IPS-18a (cell line): ENCODE results near the gene ELMOD1.

Experiments
- H3K27ac ChIP-seq: one replicate; pipeline ENCODE4 v1.5.1; 2013; ENCODE audit warnings: low read length
- H3K27me3 ChIP-seq: one replicate; pipeline ENCODE4 v1.6.1; 2013; ENCODE audit warnings: mild to moderate bottlenecking, low read length; ENCODE audit not compliant: control insufficient read depth, insufficient read depth
- H3K36me3 ChIP-seq: one replicate; pipeline ENCODE4 v1.6.1; 2013; ENCODE audit warnings: low read depth, low read length; ENCODE audit not compliant: control insufficient read depth
- H3K4me1 ChIP-seq: one replicate; pipeline ENCODE4 v1.6.1; 2013; ENCODE audit warnings: low read depth, low read length; ENCODE audit not compliant: control insufficient read depth
- H3K4me3 ChIP-seq: one replicate; pipeline ENCODE4 v1.5.1; 2013; ENCODE audit warnings: low read length
- H3K9ac ChIP-seq: one replicate; pipeline ENCODE4 v1.6.1; 2013; ENCODE audit warnings: mild to moderate bottlenecking, low read length, moderate library complexity
- H3K9me3 ChIP-seq: one replicate; pipeline ENCODE4 v1.6.1; 2013; ENCODE audit warnings: low read depth, low read length; ENCODE audit not compliant: control insufficient read depth

The ELMOD1 gene

DNA sequence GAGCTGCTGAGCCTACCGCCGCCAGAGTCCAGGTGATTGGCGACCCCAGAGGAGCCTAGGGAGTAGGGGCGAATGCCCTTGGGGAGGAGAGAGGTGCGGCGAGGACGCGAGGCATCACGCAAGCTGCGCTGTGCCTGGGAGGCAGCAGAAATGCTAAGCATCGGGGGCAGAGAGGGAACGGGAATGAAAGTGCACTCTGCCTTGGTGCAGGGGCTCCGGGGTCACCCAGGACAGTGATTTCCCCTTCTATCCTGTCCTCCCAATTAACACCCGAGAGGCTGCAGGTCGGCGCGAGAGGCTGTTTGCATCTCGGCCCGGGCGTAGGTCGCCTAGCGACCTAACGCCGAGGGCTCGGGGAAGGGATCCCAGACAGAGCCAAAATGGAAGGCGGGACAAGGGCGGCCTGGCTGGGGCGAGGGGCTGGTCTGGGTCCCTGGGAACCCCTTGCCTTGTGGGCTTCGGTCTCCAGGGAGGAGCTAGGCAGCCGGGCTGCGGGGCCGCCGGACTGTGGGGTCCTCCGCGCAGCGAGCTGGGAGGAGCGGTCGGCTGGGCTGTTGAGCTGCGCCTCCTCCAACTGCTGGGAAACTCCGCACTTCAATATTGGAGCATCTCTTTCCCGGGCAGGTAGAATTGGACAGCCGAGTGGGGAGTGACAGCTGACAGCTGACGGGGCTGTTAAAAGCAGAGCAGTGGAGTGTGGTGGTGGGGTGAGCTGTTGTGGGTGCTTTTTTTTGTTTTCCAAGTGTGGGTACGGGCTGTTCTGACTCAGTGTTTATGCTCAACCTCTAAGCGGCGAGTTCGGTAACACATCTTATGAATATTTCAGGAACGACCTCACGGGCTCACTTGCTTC is 657 bp downstream of the ELMOD1 start:
- H3K4me3 ChIP-seq = peak overlapping the region; percentile 83
- H3K9ac ChIP-seq = peak overlapping the region; percentile 31
- peaks cover 80% of the 10 kb centered on the region for H3K27me3 ChIP-seq
- H3K4me1 ChIP-seq = peaks cover 15% of the 10 kb centered on the region
- H3K9me3 ChIP-seq = no peaks in the 10 kb centered on the region
- no peak overlapping the region for H3K27ac ChIP-seq
- H3K36me3 ChIP-seq = no peaks in the 10 kb centered on the region

DNA sequence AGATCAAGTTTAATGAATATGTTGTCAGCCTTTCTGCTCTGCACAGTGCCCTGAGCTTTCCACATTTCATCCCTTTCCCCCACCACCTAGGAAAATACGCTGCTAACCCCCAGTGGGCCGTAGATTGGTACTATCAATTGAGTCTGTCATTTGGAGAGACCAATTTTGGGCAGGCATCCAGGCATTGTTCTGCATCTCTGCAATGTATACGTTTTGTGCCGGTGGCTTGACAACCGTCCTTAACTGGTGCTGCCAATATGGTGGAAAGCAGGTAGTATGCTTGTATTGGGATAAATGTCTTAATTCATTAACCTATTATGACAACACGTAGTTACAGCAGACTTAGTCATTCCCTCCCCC is 1.3 kb downstream of the ELMOD1 start:
- H3K9me3 ChIP-seq = no peaks in the 10 kb centered on the region
- H3K9ac ChIP-seq = no peak overlapping the region
- peak overlapping the region; percentile 83 for H3K4me3 ChIP-seq
- H3K27me3 ChIP-seq = peaks cover 78% of the 10 kb centered on the region
- H3K4me1 ChIP-seq = peaks cover 15% of the 10 kb centered on the region
- H3K36me3 ChIP-seq = no peaks in the 10 kb centered on the region
- H3K27ac ChIP-seq = no peak overlapping the region

DNA sequence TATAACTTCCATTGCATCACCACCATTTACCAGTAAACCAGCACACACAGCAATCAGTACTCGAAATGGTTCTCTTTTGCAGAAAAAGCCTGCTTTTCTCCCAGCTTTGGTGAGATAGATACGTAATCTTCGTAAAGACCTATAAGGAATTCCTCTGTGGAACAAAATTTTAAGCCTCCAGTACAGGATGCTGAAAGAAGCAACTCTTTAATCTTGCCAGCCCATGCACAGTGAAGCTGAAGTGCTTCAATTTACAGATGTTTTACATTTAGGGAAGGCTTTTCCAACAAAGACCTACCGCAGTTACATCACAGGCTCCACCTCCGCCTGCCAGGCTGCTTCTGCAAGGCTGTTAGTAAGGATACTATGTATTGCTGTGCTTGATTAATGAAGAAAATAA is 1.9 kb downstream of the ELMOD1 start:
- Histone ChIP-seq H3K36me3 (no peaks in the 10 kb centered on the region), H3K4me1 (peaks cover 15% of the 10 kb centered on the region), H3K9ac (no peak overlapping the region), H3K9me3 (no peaks in the 10 kb centered on the region), H3K27me3 (peaks cover 72% of the 10 kb centered on the region), H3K4me3 (peak overlapping the region; percentile 83), H3K27ac (no peak overlapping the region)

DNA sequence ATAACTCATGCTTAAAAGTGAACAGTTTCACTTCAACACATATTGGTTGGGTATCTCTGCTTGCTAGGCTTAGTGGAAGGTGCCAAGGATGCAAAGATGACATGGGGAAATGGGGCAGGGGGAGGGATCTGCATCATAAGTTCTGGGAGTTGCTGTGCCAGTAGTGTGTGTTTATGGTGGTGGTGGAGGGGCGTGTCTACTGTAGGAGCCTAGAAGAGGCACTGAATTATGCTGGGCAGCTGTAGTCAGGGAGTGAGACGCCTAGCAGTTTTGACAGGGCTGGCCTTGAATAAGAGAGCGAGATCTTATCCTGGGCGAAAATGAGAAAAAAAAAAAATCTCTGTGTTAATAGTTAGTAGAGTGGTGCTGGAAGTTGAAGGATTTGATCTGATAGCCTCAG is 3.0 kb downstream of the ELMOD1 start:
- Histone ChIP-seq H3K36me3 (no peaks in the 10 kb centered on the region), H3K9ac (no peak overlapping the region), H3K4me3 (peak overlapping the region; percentile 44), H3K4me1 (peaks cover 23% of the 10 kb centered on the region), H3K27me3 (peaks cover 61% of the 10 kb centered on the region), H3K27ac (no peak overlapping the region), H3K9me3 (no peaks in the 10 kb centered on the region)

DNA sequence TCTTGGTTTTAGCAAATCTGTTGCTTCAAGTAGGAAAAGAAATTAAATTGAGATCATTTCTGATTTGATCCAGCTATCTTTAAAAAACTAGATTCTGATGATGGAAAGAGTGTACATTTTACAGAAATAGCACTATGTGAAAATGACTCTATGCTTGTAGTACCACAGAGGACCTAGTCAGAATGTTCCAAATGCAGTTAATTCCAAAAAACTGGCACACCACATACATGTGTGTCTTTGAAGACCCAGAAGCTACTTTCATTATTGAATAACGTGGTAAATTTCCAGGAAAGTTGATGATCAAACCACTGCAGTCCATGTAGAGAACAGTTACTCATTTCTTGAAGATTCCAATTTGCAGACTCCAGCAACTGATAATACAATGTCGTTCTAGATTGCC is 3.8 kb downstream of the ELMOD1 start:
- Histone ChIP-seq H3K4me1 (peaks cover 24% of the 10 kb centered on the region), H3K27me3 (peaks cover 53% of the 10 kb centered on the region), H3K9me3 (no peaks in the 10 kb centered on the region), H3K27ac (no peak overlapping the region), H3K4me3 (no peak overlapping the region), H3K36me3 (no peaks in the 10 kb centered on the region), H3K9ac (no peak overlapping the region)

DNA sequence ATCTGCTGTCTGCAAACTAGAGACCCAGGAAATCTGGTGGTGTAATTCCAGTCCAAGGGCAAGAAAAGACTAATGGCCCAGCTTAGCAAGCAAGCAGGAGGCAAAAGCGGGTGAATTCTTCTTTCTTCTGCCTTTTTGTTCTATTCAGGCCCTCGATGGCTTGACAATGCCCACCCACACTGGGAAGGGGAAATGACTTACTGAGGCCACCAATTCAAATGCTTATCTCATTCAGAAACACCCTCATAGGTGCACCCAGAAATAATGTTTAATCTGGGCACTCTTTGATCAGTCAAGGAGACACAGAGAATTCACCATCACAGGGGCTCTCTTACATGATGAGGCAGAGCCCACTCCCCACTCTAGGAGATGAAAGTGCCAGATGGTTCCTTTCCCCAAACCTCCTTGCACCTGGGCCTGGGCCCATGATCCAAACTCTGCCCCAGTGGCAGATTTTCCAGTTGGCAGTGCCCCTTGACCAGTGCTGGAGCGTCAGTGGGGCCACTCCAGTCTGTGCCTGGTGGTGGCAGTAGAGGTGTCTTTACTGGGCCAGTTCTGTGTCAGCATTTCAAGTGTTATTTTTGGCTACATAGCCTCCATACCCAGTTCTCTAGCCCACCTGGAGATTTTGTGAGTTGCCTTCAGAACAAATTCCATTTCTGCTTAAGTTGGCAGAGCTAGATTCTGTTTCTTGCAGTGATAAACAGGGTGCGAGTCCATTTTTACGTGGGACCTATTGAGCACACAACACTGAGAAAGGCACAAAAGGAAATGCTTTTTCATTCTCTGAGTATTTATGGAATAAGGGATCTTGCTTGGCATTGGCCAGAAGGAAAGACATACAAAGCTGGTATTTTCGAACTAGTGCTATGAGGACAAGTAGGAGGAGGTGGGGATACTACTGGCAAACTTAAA is 7.5 kb downstream of the ELMOD1 start:
- no peaks in the 10 kb centered on the region for H3K36me3 ChIP-seq
- peaks cover 16% of the 10 kb centered on the region for H3K27me3 ChIP-seq
- H3K4me3 ChIP-seq = no peak overlapping the region
- peaks cover 20% of the 10 kb centered on the region for H3K4me1 ChIP-seq
- H3K27ac ChIP-seq = no peak overlapping the region
- no peak overlapping the region for H3K9ac ChIP-seq
- H3K9me3 ChIP-seq = no peaks in the 10 kb centered on the region

DNA sequence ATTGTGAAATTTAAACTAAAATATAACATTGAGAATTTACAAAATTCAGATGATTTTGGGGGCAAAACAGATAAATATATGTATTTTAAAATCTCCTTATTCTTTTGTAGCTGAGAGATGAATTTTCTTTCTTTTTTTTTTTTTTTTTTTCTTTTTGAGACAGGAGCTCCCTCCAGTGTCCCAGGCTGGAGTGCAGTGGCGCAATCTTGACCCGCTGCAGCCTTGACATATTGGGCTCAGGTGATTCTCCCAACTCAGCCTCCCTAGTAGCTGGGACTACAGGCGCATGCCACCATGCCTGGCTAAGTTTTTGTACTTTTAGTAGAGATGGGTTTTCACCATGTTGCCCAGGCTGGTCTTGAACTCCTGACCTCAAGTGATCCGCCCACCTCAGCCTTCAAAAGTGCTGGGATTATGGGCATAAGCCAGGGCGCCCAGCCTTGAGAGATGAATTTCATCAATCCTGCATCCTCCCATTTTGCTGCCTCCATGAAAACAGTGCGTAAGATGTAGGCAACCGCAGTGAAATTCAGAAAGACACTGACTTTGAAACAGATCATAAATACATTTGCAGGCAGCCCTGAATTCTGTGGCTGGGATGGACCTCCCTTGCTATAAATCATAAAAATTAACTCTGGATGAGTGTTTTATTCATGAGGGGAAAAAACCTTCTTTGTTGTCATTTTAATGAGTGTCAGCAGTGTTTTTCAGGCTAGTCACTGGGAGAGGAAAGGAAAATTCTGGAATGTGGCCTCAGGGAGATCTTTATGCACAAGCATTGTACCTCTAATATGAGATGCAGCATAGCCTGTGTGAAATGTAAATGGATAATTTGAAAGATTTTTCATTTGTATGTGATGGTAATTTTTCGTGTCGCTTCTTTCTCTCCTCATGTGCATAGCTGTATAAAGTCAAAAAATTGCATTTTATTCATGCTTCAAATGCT is 14.4 kb downstream of the ELMOD1 start:
- Histone ChIP-seq H3K9ac (no peak overlapping the region), H3K27ac (no peak overlapping the region), H3K27me3 (peaks cover 14% of the 10 kb centered on the region), H3K4me3 (no peak overlapping the region), H3K36me3 (no peaks in the 10 kb centered on the region), H3K4me1 (peaks cover 35% of the 10 kb centered on the region), H3K9me3 (no peaks in the 10 kb centered on the region)

DNA sequence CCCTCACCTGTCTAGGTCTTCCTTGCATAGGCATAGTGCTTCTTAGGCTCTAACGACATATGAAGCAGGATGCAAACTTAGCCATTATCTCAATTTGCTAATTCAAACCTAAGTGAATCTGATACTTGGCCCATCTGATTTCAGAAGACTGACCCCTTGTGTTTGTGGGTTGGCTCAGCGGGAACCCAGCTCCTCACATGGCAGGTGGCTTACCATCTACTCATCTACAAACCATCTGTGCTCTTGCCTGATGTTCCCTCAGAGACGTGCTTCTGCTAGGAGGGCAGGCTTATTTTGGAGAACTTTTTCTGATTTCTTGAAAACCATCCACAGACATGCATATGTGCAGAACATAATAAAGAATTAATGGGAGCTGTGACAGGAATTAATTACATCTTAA is 15.2 kb downstream of the ELMOD1 start:
- no peak overlapping the region for H3K9ac ChIP-seq
- no peak overlapping the region for H3K27ac ChIP-seq
- H3K4me3 ChIP-seq = no peak overlapping the region
- H3K36me3 ChIP-seq = no peaks in the 10 kb centered on the region
- H3K9me3 ChIP-seq = no peaks in the 10 kb centered on the region
- peaks cover 35% of the 10 kb centered on the region for H3K4me1 ChIP-seq
- H3K27me3 ChIP-seq = peaks cover 15% of the 10 kb centered on the region

DNA sequence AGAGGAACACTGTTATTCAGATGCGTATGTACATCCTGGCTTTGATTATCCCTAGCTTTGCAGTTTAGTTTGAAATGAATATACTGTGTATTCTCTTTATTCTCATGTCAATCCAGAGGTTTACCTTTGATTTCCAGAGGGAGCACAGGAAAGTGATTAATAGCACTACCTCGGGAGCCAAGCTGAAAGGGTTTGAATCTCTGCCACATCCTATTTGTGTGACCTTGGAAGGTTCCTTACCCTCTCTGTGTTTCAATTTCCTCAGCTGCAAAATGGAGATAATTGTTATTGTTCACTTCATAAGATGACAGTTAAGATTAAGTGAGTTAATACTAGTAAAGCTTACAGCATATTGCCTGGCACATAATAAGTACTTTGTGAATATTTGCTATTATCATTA is 17.9 kb downstream of the ELMOD1 start:
- Histone ChIP-seq H3K27me3 (peaks cover 15% of the 10 kb centered on the region), H3K9ac (no peak overlapping the region), H3K4me1 (peaks cover 29% of the 10 kb centered on the region), H3K9me3 (no peaks in the 10 kb centered on the region), H3K27ac (no peak overlapping the region), H3K4me3 (no peak overlapping the region), H3K36me3 (no peaks in the 10 kb centered on the region)

DNA sequence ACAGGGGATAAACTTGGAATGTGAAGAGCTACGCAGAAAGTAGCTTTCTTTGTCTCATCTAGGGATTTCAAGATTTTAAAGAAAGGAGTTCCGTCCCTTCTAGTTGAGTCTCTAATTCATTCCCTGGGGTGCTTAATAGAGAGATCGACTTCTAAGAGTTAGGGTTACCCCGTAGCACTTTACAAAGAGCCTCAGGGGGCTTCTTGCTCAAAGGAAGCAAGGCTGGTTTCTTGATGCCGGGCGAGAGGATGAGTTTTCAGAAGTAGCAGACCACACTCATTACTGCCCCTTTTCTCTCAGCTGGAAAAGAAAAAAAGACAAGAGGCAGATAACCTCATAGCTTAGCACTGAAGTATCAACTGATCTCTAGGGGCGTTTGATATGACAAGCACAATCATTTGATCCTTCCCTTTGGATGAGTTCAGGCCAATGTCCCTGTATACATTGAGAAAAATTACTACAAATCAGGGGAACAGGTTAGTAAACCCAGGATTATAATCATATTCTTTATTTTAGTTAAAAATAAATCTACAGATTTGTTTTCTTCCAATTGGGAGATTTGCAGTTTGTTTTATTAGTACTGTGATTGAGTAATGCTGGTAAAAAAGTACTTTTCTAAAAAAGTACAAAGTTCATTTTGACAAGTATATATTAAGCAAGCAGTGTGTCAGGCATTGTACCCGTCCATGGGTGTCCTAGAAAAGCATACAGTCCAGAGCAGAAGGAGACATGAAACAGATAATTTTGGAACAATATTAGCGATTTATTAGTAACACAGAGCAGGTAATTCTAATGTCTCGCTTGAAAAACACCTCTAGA is 18.7 kb downstream of the ELMOD1 start:
- no peak overlapping the region for H3K9ac ChIP-seq
- H3K9me3 ChIP-seq = no peaks in the 10 kb centered on the region
- H3K27me3 ChIP-seq = peaks cover 15% of the 10 kb centered on the region
- no peak overlapping the region for H3K27ac ChIP-seq
- no peak overlapping the region for H3K4me3 ChIP-seq
- H3K36me3 ChIP-seq = no peaks in the 10 kb centered on the region
- peaks cover 29% of the 10 kb centered on the region for H3K4me1 ChIP-seq
